Measurements from ENCODE around the gene TRERF1.

Gene TRERF1

DNA sequence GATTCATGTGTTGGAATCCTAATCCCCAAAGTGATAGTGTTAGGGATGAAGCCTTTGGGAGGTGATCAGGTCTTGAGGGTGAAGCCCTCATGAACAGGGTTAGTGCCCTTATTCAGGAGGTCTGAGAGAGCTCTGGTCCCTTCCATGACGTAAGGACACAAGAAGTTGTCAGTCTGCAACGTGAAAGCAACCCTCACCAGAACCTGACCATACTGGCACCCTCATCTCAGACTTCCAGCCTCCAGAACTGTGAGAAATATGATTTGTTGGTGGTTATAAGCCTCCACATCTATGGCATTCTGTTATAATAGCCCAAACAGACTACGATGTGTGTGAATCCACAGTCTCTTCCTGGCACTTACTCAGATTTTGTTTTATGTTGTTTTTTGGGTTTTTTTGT is 90.7 kb downstream of the TRERF1 start:
- Histone ChIP-seq H3K9me3 (ENCODE audit: insufficient read depth, low read length) (no peaks in the 10 kb centered on the region), H4K20me1 (ENCODE audit: low read depth, low read length) (no peaks in the 10 kb centered on the region), H3K4me2 (ENCODE audit: low read depth, low read length, poor library complexity, severe bottlenecking) (no peak overlapping the region), H3K9me2 (replicated peaks; ENCODE audit: insufficient read depth, low read length) (no peaks in the 10 kb centered on the region), H3K27me3 (ENCODE audit: low read length) (no peaks in the 10 kb centered on the region), H3K4me3 (ENCODE audit: insufficient read depth, low read length, poor library complexity, severe bottlenecking) (no peak overlapping the region), H2AFZ (ENCODE audit: low read depth, low read length, severe bottlenecking) (no peak overlapping the region), H3K36me3 (ENCODE audit: low read length) (no peaks in the 10 kb centered on the region), H3K79me2 (ENCODE audit: insufficient read depth, low read length) (no peaks in the 10 kb centered on the region), H3F3A (ENCODE audit: insufficient read depth) (no peaks in the 10 kb centered on the region), H3K9ac (ENCODE audit: low read length) (no peak overlapping the region), H3K27ac (ENCODE audit: low read depth, low read length) (no peak overlapping the region)
- TF ChIP-seq, protein P1, sequence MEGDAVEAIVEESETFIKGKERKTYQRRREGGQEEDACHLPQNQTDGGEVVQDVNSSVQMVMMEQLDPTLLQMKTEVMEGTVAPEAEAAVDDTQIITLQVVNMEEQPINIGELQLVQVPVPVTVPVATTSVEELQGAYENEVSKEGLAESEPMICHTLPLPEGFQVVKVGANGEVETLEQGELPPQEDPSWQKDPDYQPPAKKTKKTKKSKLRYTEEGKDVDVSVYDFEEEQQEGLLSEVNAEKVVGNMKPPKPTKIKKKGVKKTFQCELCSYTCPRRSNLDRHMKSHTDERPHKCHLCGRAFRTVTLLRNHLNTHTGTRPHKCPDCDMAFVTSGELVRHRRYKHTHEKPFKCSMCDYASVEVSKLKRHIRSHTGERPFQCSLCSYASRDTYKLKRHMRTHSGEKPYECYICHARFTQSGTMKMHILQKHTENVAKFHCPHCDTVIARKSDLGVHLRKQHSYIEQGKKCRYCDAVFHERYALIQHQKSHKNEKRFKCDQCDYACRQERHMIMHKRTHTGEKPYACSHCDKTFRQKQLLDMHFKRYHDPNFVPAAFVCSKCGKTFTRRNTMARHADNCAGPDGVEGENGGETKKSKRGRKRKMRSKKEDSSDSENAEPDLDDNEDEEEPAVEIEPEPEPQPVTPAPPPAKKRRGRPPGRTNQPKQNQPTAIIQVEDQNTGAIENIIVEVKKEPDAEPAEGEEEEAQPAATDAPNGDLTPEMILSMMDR (IDR thresholded peaks at IDR 0.05; ENCODE audit: insufficient read depth, low read length, poor library complexity, severe bottlenecking) = no peak
- no peak for TF ChIP-seq EZH2phosphoT487 (conservative IDR thresholded peaks at IDR 0.05; ENCODE audit: low read length)

DNA sequence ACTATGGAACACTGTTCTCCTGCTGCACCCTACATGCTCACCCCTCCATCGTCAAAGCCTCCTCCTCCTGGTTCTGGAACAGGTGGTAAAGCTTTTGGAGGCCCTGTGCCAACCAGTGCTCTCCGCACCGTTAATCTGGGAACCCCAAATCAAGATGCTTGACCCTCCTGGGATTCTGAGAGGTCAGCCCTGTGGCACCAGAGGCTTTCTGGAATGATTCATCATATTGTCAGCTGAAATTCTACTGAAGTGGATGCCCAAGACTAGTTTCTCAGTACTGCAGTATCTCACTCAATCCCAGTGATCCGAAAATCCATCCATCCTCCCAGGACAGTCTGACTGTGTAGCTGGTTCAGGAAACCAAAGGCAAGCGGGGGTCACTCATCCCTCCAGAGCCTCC is 92.7 kb downstream of the TRERF1 start:
- no peaks in the 10 kb centered on the region for H3K9me3 ChIP-seq (ENCODE audit: insufficient read depth, low read length)
- H3K27me3 ChIP-seq (ENCODE audit: low read length) = no peaks in the 10 kb centered on the region
- no peaks in the 10 kb centered on the region for H4K20me1 ChIP-seq (ENCODE audit: low read depth, low read length)
- TF ChIP-seq, protein P1 (IDR thresholded peaks at IDR 0.05; ENCODE audit: insufficient read depth, low read length, poor library complexity, severe bottlenecking) = no peak
- TF ChIP-seq EZH2phosphoT487 (conservative IDR thresholded peaks at IDR 0.05; ENCODE audit: low read length) = no peak
- no peak overlapping the region for H3K4me2 ChIP-seq (ENCODE audit: low read depth, low read length, poor library complexity, severe bottlenecking)
- no peaks in the 10 kb centered on the region for H3K79me2 ChIP-seq (ENCODE audit: insufficient read depth, low read length)
- no peaks in the 10 kb centered on the region for H3F3A ChIP-seq (ENCODE audit: insufficient read depth)
- H2AFZ ChIP-seq (ENCODE audit: low read depth, low read length, severe bottlenecking) = no peak overlapping the region
- H3K9me2 ChIP-seq (replicated peaks; ENCODE audit: insufficient read depth, low read length) = no peaks in the 10 kb centered on the region
- no peaks in the 10 kb centered on the region for H3K36me3 ChIP-seq (ENCODE audit: low read length)
- no peak overlapping the region for H3K9ac ChIP-seq (ENCODE audit: low read length)
- no peak overlapping the region for H3K27ac ChIP-seq (ENCODE audit: low read depth, low read length)
- H3K4me3 ChIP-seq (ENCODE audit: insufficient read depth, low read length, poor library complexity, severe bottlenecking) = no peak overlapping the region

DNA sequence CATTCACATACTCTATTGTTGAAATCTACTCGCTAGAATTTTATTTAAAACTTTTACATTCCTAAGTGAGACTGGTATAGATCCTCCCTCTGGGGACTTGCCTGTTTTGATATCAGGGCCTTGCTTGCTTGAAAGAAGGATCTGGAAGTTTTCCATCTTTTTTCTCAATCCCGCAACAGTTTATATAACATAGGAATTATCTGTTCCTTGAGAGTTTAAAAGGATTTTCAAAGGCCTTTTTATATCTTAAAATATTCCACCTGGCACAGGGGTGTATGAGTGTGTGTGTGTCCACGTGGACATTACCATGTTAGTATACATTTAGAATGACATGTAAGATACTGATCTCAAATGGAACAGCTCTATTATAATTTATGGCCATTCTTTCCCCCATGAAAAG is 96.3 kb downstream of the TRERF1 start:
- H3K9me2 ChIP-seq (replicated peaks; ENCODE audit: insufficient read depth, low read length) = no peaks in the 10 kb centered on the region
- no peaks in the 10 kb centered on the region for H3F3A ChIP-seq (ENCODE audit: insufficient read depth)
- H3K9ac ChIP-seq (ENCODE audit: low read length) = no peak overlapping the region
- H3K9me3 ChIP-seq (ENCODE audit: insufficient read depth, low read length) = no peaks in the 10 kb centered on the region
- no peaks in the 10 kb centered on the region for H4K20me1 ChIP-seq (ENCODE audit: low read depth, low read length)
- no peak overlapping the region for H3K4me2 ChIP-seq (ENCODE audit: low read depth, low read length, poor library complexity, severe bottlenecking)
- H3K79me2 ChIP-seq (ENCODE audit: insufficient read depth, low read length) = no peaks in the 10 kb centered on the region
- TF ChIP-seq, protein P1 (IDR thresholded peaks at IDR 0.05; ENCODE audit: insufficient read depth, low read length, poor library complexity, severe bottlenecking) = no peak
- TF ChIP-seq EZH2phosphoT487 (conservative IDR thresholded peaks at IDR 0.05; ENCODE audit: low read length) = no peak
- no peak overlapping the region for H3K27ac ChIP-seq (ENCODE audit: low read depth, low read length)
- H2AFZ ChIP-seq (ENCODE audit: low read depth, low read length, severe bottlenecking) = no peak overlapping the region
- no peak overlapping the region for H3K4me3 ChIP-seq (ENCODE audit: insufficient read depth, low read length, poor library complexity, severe bottlenecking)
- no peaks in the 10 kb centered on the region for H3K27me3 ChIP-seq (ENCODE audit: low read length)
- H3K36me3 ChIP-seq (ENCODE audit: low read length) = no peaks in the 10 kb centered on the region
